WERI-Rb-1 (cell line): ENCODE data around the gene USP13.

ENCODE experiments used
- DNase-seq: peaks from one replicate; pipeline ENCODE4 v3.0.0-alpha.2; 2020
- H3K27ac ChIP-seq: fragments of 250-450 bp; sonication (Bioruptor Pico); 2 replicates; pipeline ENCODE4 v1.5.1; 2020; ENCODE audit warnings: mild to moderate bottlenecking, moderate library complexity
- H3K27me3 ChIP-seq: fragments of 250-450 bp; sonication (Bioruptor Pico); 2 replicates; pipeline ENCODE4 v1.5.1; 2021; ENCODE audit warnings: mild to moderate bottlenecking, low read depth, moderate library complexity; ENCODE audit not compliant: insufficient read depth, severe bottlenecking
- H3K36me3 ChIP-seq: fragments of 250-450 bp; sonication (Bioruptor Pico); 2 replicates; pipeline ENCODE4 v1.5.1; 2020; ENCODE audit warnings: mild to moderate bottlenecking, moderate library complexity
- H3K4me3 ChIP-seq: 2 replicates; pipeline ENCODE4 v1.5.1; 2011; ENCODE audit warnings: low read depth, mild to moderate bottlenecking, control low read depth, low read length
- H3K9me3 ChIP-seq: fragments of 250-450 bp; sonication (Bioruptor Pico); 2 replicates; pipeline ENCODE4 v1.5.1; 2021; ENCODE audit warnings: mild to moderate bottlenecking, moderate library complexity; ENCODE audit not compliant: severe bottlenecking
- CTCF ChIP-seq: IDR thresholded peaks from 2 replicates; pipeline ENCODE4 v1.5.1; 2011; ENCODE audit warnings: low read depth, mild to moderate bottlenecking, control low read depth, inconsistent platforms, low read length

Gene USP13

GRCh38 chr3:179726075-179726699 lies 73.3 kb downstream of the USP13 start:
- H3K27me3 ChIP-seq = no peaks in the 10 kb centered on the region
- H3K4me3 ChIP-seq = no peak overlapping the region
- no peaks in the 10 kb centered on the region for H3K9me3 ChIP-seq
- TF ChIP-seq CTCF = no peak
- H3K27ac ChIP-seq = no peak overlapping the region
- peaks cover 25% of the 10 kb centered on the region for H3K36me3 ChIP-seq
- peak; percentile 27 for DNase-seq

DNA sequence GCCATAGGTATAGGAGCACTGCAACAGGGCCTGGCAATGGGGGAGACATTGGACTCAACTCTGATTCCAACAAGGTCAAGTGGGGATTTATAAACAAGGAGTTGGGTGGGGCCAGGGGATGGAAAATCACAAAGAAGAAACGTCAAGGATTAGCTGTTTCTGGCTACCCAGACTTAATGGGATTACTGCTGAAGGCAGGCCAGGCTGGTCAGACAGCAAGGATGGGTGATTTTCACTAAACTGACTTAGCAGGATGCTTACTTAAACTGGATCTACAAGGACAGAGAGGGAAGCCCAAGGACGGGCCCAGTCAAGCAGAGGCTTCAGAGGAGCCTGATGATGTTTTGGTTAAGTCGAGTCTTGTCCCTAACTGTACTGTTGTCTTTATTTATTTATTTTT lies 76.2 kb downstream of the USP13 start:
- Histone ChIP-seq H3K4me3 (no peak overlapping the region), H3K27ac (peak overlapping the region; percentile 27), H3K9me3 (no peaks in the 10 kb centered on the region), H3K27me3 (no peaks in the 10 kb centered on the region), H3K36me3 (peaks cover 32% of the 10 kb centered on the region)
- TF ChIP-seq CTCF = no peak
- peak; percentile 76 for DNase-seq

DNA sequence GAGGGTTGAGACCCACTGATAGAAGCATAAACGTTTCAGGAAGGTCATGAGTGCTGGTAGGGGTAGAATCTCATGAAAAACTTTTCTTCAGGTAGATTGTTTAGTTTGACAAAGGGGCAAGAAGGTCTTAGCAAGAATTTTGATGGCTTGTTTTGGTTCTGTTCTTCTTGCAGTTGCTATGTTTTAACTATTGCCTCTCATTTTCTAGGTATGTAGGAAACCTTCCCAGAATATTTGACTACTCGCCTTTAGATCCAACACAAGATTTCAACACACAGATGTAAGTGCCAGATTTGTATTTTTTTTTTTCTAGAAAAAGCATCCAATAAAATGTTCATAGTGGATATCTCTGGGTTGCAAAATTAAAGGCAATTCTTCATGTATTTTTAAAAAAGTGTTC lies 77.1 kb downstream of the USP13 start:
- no peak for DNase-seq
- no peaks in the 10 kb centered on the region for H3K9me3 ChIP-seq
- H3K36me3 ChIP-seq = peaks cover 35% of the 10 kb centered on the region
- no peaks in the 10 kb centered on the region for H3K27me3 ChIP-seq
- no peak overlapping the region for H3K27ac ChIP-seq
- TF ChIP-seq CTCF = no peak
- no peak overlapping the region for H3K4me3 ChIP-seq

DNA sequence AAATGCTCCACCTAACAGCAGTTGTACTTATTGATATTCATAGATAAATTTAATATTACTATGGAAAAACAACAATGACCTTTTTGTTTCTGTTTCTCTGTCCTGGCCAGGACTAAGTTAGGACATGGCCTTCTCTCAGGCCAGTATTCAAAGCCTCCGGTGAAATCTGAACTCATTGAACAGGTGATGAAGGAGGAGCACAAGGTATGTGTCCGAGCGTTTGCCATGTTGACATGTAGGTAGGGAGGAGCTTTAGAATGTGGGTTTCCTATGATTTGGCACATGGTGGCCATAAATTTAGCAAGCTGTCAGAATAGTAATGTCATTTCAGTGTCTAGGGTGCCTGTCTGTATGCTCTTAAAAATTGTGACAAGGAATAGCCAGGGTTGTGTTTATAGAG lies 77.7 kb downstream of the USP13 start:
- peaks cover 35% of the 10 kb centered on the region for H3K36me3 ChIP-seq
- TF ChIP-seq CTCF = no peak
- no peaks in the 10 kb centered on the region for H3K9me3 ChIP-seq
- DNase-seq = no peak
- H3K27ac ChIP-seq = no peak overlapping the region
- no peaks in the 10 kb centered on the region for H3K27me3 ChIP-seq
- H3K4me3 ChIP-seq = no peak overlapping the region

DNA sequence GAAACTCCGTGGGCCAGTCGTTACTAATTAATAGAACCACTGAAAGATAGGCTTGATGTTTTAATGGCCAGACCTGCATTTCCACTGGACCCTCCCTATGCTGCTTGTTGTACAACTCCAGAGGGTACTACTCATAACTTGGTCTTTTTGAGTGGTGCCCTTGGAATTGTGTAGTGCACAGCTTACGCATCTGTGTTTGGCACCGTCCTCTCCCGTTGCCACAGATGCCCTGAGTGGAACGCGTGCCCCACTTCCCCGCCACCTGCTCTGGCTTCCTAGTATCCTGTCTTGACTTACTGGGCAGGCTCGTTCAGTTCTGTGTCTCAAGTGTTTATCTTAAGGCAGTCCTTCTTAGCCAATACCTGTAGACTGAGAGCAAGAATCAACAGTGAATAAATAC lies 78.7 kb downstream of the USP13 start:
- H3K27ac ChIP-seq = no peak overlapping the region
- H3K36me3 ChIP-seq = peaks cover 37% of the 10 kb centered on the region

More for the DNA sequence above, 78.7 kb downstream of the USP13 start:
- no peak for DNase-seq
- H3K27me3 ChIP-seq = no peaks in the 10 kb centered on the region
- H3K4me3 ChIP-seq = no peak overlapping the region
- no peaks in the 10 kb centered on the region for H3K9me3 ChIP-seq
- TF ChIP-seq CTCF = no peak
